CD14-positive monocyte (primary cell): ENCODE measurements around the gene NUTM1. TPM values are rescaled to one million over a fixed set of nuclear protein-coding genes. Genes with fewer than 3 reads are reported as not detected.

ENCODE experiments used
- DNase-seq, 3 donors: peaks; one replicate each; pipeline ENCODE4 v3.0.0-alpha.2; 2011 to 2022
- H2AFZ ChIP-seq: 2 replicates; pipeline ENCODE4 v1.6.0; 2012; ENCODE audit warnings: mild to moderate bottlenecking, low read depth, low read length, inconsistent platforms; ENCODE audit not compliant: insufficient read depth, poor library complexity, severe bottlenecking
- H3K27ac ChIP-seq, 2 donors: 1 replicate in 1 of 2; 2 replicates in 1 of 2; pipeline ENCODE4 v1.5.1; 2012 to 2013; ENCODE audit warnings: low read length in 2 of 2, control low read depth in 1 of 2, inconsistent platforms in 1 of 2, low read depth in 1 of 2, mild to moderate bottlenecking in 1 of 2
- H3K27me3 ChIP-seq, 2 donors: one replicate each; pipeline versions ENCODE4 v1.6.0 to v1.6.1; 2011 to 2013; ENCODE audit warnings: low read length in 2 of 2; ENCODE audit not compliant: control insufficient read depth in 2 of 2, insufficient read depth in 2 of 2
- H3K36me3 ChIP-seq, 2 donors: replicated peaks in 1 of 2; 1 replicate in 1 of 2; 2 replicates in 1 of 2; pipeline versions ENCODE4 v1.5.1 to v1.6.1; 2012 to 2013; ENCODE audit warnings: low read length in 2 of 2, control low read depth in 1 of 2, inconsistent platforms in 1 of 2, mild to moderate bottlenecking in 1 of 2; ENCODE audit not compliant: insufficient read depth in 2 of 2, control insufficient read depth in 1 of 2
- H3K4me1 ChIP-seq, 2 donors: 1 replicate in 1 of 2; 2 replicates in 1 of 2; pipeline versions ENCODE4 v1.5.1 to v1.6.1; 2012 to 2013; ENCODE audit warnings: low read length in 2 of 2, control low read depth in 1 of 2, inconsistent platforms in 1 of 2, mild to moderate bottlenecking in 1 of 2, moderate library complexity in 1 of 2; ENCODE audit not compliant: insufficient read depth in 2 of 2, control insufficient read depth in 1 of 2
- H3K4me2 ChIP-seq: replicated peaks from 2 replicates; pipeline ENCODE3; 2012; ENCODE audit warnings: low read length, moderate library complexity, mild to moderate bottlenecking; ENCODE audit not compliant: poor library complexity, severe bottlenecking; ENCODE audit errors: extremely low read depth
- H3K4me3 ChIP-seq, 3 experiments: fragments of 200-600 bp in 1 of 3; sonication (generic) in 1 of 3; replicated peaks in 1 of 3; 1 replicate in 2 of 3; 2 replicates in 1 of 3; pipeline ENCODE4 v1.5.1; 2011 to 2013; ENCODE audit warnings: low read length in 3 of 3, mild to moderate bottlenecking in 3 of 3, control low read depth in 2 of 3, low read depth in 2 of 3, inconsistent platforms in 1 of 3, moderate library complexity in 1 of 3
- H3K79me2 ChIP-seq: 2 replicates; pipeline ENCODE4 v1.6.0; 2012; ENCODE audit warnings: mild to moderate bottlenecking, control low read depth, inconsistent platforms, low read length, moderate library complexity; ENCODE audit not compliant: insufficient read depth
- H3K9ac ChIP-seq: 2 replicates; pipeline ENCODE4 v1.6.0; 2017; ENCODE audit warnings: low read length, mild to moderate bottlenecking; ENCODE audit not compliant: insufficient read depth, poor library complexity, severe bottlenecking
- H3K9me3 ChIP-seq, 2 donors: replicated peaks in 1 of 2; 1 replicate in 1 of 2; 2 replicates in 1 of 2; pipeline versions ENCODE4 v1.5.1 to v1.6.1; 2012 to 2013; ENCODE audit warnings: low read length in 2 of 2, control low read depth in 1 of 2; ENCODE audit not compliant: control insufficient read depth in 1 of 2, insufficient read depth in 1 of 2
- H4K20me1 ChIP-seq: 2 replicates; pipeline ENCODE4 v1.6.0; 2012; ENCODE audit warnings: mild to moderate bottlenecking, low read length, control low read depth, moderate library complexity; ENCODE audit not compliant: insufficient read depth
- H3K27ac Mint-ChIP-seq, 7 donors: one replicate each; pipeline ENCODE4 v1.8.0; 2020; ENCODE audit warnings: mild to moderate bottlenecking in 7 of 7, mixed read lengths in 7 of 7, moderate library complexity in 6 of 7, inconsistent platforms in 2 of 7
- H3K27me3 Mint-ChIP-seq, 3 donors: one replicate each; pipeline ENCODE4 v1.8.0; 2021 to 2022; ENCODE audit warnings: low read depth in 3 of 3, mild to moderate bottlenecking in 3 of 3, mixed read lengths in 3 of 3, moderate library complexity in 3 of 3, inconsistent platforms in 1 of 3
- H3K36me3 Mint-ChIP-seq, 2 donors: one replicate each; pipeline ENCODE4 v1.8.0; 2020; ENCODE audit warnings: mixed read lengths in 2 of 2, inconsistent platforms in 1 of 2, mild to moderate bottlenecking in 1 of 2
- H3K4me1 Mint-ChIP-seq: one replicate; pipeline ENCODE4 v1.8.0; 2020; ENCODE audit warnings: mild to moderate bottlenecking, mixed read lengths
- H3K4me3 Mint-ChIP-seq, 2 donors: one replicate each; pipeline ENCODE4 v1.8.0; 2020; ENCODE audit warnings: mild to moderate bottlenecking in 2 of 2, mixed read lengths in 2 of 2, moderate library complexity in 1 of 2
- H3K9me3 Mint-ChIP-seq, 7 donors: one replicate each; pipeline ENCODE4 v1.8.0; 2020 to 2022; ENCODE audit warnings: mixed read lengths in 7 of 7, mild to moderate bottlenecking in 6 of 7, moderate library complexity in 6 of 7, inconsistent platforms in 2 of 7
- WGBS: methylation state at CpG from one replicate; pipeline ENCODE4 v1.1.5; 2013; ENCODE audit warnings: missing lambda C conversion rate; ENCODE audit not compliant: insufficient coverage; 5-methylcytosine and 5-hydroxymethylcytosine counted together
- intact Hi-C, 2 donors: fragments of 100-400 bp; cut with micrococcal nuclease; formaldehyde crosslinking; loops; one replicate each; pipeline versions ENCODE4 v1.15.0 to v1.15.1; 2023
- polyA plus RNA-seq, 3 donors: library from polyadenylated mRNA; depleted of rRNA in 1 of 3; unstranded in 2 of 3; stranded (reverse) in 1 of 3; fragments of 300-500 nt in 2 of 3; fragments of >200 nt in 1 of 3; fragmentation: Illumina TruSeq in 2 of 3; gene quantifications; 1 replicate in 2 of 3; 2 replicates in 1 of 3; pipeline ENCODE4 v1.2.3, GENCODE V29; 2012 to 2021
- TF ChIP-seq, protein P1 (sequence below): fragments of 200-600 bp; IDR thresholded peaks from one replicate; pipeline ENCODE4 v1.8.0; 2022; ENCODE audit warnings: antibody characterized with exemption, mild to moderate bottlenecking

The NUTM1 gene
- polyA plus RNA-seq, 3 donors, result not detected

DNA sequence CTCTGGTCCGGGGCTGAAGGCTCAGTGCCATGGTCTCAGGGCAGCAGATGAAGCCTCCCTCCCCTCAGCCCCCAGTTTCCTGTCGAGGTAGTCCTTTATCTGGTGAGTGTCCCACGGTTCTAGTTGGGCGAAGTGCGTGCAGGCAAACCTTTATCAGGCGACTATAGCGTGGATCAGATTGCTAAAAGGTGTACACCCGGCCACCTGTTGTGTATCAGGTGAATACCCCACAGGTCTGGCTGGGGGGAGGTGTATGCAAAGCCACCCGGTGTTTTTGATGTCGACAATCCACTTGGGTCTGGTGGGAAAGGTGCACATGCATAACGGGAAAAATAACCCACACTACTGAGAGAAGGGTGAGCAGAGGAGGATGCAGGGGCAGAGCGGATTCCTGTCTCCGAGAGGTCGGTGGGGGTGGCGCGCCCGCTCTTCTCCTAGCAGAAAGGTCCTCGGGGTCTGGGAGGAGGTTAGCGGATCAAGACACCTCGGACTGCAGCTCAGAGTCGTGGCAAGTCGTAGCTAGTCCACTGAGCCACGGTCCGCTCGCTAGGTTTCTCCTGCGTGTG lies 6.0 kb upstream of the NUTM1 start:
- peak in 1 of 3 donors; percentile 10 for DNase-seq
- Mint-ChIP-seq H3K4me3 (peak overlapping the region; percentile 93 to 98), H3K27ac (peak overlapping the region; percentile 94 to 99 (median 97)), H3K36me3 (peaks cover 25 to 36% of the 10 kb centered on the region in 2 donors), H3K4me1 (peaks cover 53% of the 10 kb centered on the region), H3K9me3 (peaks cover 0 to 3% (median 0%) of the 10 kb centered on the region in 7 donors), H3K27me3 (peaks cover 0 to 2% (median 0%) of the 10 kb centered on the region in 3 donors)
- H3K9ac ChIP-seq, result peak overlapping the region; percentile 96
- peaks cover 23% of the 10 kb centered on the region for H4K20me1 ChIP-seq
- intact Hi-C loops, result loop anchor here (5.0 to 10.0 kb wide), 4 partner anchors 112 to 648 kb away; partner anchors contain the start of genes EMC4 (in 1 of the 2), EMC7 (in 1 of the 2), PGBD4 (in 1 of the 2) and ZNF770 (in 1 of the 2)
- peak overlapping the region; percentile 75 to 99 (median 93) for H3K4me3 ChIP-seq
- no peaks in the 10 kb centered on the region for H3K27me3 ChIP-seq
- H3K27ac ChIP-seq, result peak overlapping the region; percentile 90 to 98
- H2AFZ ChIP-seq, result peak overlapping the region; percentile 76
- peaks cover 57 to 74% of the 10 kb centered on the region in 2 donors for H3K4me1 ChIP-seq
- peaks cover 90% of the 10 kb centered on the region for H3K79me2 ChIP-seq
- H3K36me3 ChIP-seq, result peaks cover 4 to 36% of the 10 kb centered on the region in 2 donors
- 0% methylated on average over 22 of the region's 26 CpGs for WGBS
- TF ChIP-seq, protein P1, sequence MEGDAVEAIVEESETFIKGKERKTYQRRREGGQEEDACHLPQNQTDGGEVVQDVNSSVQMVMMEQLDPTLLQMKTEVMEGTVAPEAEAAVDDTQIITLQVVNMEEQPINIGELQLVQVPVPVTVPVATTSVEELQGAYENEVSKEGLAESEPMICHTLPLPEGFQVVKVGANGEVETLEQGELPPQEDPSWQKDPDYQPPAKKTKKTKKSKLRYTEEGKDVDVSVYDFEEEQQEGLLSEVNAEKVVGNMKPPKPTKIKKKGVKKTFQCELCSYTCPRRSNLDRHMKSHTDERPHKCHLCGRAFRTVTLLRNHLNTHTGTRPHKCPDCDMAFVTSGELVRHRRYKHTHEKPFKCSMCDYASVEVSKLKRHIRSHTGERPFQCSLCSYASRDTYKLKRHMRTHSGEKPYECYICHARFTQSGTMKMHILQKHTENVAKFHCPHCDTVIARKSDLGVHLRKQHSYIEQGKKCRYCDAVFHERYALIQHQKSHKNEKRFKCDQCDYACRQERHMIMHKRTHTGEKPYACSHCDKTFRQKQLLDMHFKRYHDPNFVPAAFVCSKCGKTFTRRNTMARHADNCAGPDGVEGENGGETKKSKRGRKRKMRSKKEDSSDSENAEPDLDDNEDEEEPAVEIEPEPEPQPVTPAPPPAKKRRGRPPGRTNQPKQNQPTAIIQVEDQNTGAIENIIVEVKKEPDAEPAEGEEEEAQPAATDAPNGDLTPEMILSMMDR, result no peak
- H3K4me2 ChIP-seq, result peak overlapping the region; percentile 92
- no peaks in the 10 kb centered on the region for H3K9me3 ChIP-seq

DNA sequence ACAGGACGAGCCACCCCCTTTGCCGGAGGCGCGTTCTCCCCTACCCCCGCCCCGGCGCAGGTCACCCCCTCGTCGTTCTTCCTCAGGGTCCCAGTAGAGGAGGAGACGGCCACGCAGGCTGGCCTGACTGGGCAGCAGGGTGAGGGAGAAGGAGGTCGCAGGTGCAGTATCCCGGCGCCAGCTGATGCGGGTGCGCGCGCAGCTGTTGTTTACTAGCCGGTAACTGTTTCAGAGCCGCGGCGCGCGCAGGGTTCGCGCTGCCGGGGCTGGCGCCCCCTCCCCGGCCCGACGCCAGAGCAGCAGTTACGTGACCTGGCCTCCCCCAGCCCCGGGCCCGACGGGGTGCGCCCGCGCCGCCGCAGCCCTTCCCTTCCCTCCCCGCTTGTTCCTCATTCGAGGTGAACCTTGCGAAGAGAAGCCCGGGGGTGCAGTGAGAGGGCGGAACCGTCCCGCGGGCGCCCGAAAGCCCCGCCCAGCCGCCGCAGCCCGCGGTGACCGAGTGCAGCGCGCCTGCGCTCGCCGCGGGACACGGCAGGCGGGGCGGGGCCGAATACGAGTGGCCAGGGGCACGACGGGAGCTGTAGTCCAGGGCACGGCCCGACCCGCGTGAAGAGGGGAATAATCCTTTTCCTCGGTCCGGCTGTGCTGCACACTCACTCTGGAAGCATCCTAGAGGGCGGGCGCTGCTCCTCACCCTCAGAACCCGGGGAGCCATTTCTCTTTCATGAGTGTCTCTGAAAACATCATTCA lies 5.4 kb upstream of the NUTM1 start, which contains the start of gene SLC12A6:
Gene SLC12A6, minus strand, starts transcription at position 225 of the 750 bp plus-strand sequence. CDS start 1,101 bp downstream, outside the sequence.
- peaks cover 90% of the 10 kb centered on the region for H3K79me2 ChIP-seq
- H2AFZ ChIP-seq, result peak within 1 kb of the TSS; percentile 76
- Mint-ChIP-seq H3K4me1 (peaks cover 55% of the 10 kb centered on the region), H3K36me3 (peaks cover 20 to 30% of the 10 kb centered on the region in 2 donors), H3K4me3 (peak within 1 kb of the TSS; percentile 93 to 98), H3K9me3 (peaks cover 0 to 1% (median 0%) of the 10 kb centered on the region in 7 donors), H3K27ac (peak within 1 kb of the TSS; percentile 94 to 99 (median 97)), H3K27me3 (peaks cover 0 to 2% (median 0%) of the 10 kb centered on the region in 3 donors)
- peak within 1 kb of the TSS; percentile 75 to 99 (median 93) for H3K4me3 ChIP-seq
- WGBS, result under 1% methylated on average over 59 of the region's 78 CpGs
- intact Hi-C loops, result loop anchor here (5.0 to 10.0 kb wide), 4 partner anchors 113 to 647 kb away; partner anchors contain the start of genes EMC4 (in 1 of the 2), EMC7 (in 1 of the 2), PGBD4 (in 1 of the 2) and ZNF770 (in 1 of the 2)
- peaks cover 23% of the 10 kb centered on the region for H4K20me1 ChIP-seq
- no peaks in the 10 kb centered on the region for H3K9me3 ChIP-seq
- H3K27me3 ChIP-seq, result no peaks in the 10 kb centered on the region
- H3K4me2 ChIP-seq, result peak within 1 kb of the TSS; percentile 92
- peak within 1 kb of the TSS; percentile 90 to 98 for H3K27ac ChIP-seq
- DNase-seq, result peak; percentile 92 to 95 (median 93)
- H3K36me3 ChIP-seq, result peaks cover 0 to 31% of the 10 kb centered on the region in 2 donors
- peaks cover 57 to 70% of the 10 kb centered on the region in 2 donors for H3K4me1 ChIP-seq
- TF ChIP-seq, protein P1, result no peak
- H3K9ac ChIP-seq, result peak within 1 kb of the TSS; percentile 96
